ENCODE data around the gene SUSD4.
A peak's percentile ranks its signal among the peaks of the same experiment; 100 is the strongest.

The SUSD4 gene

GRCh38 chr1:223240122-223240521 is 123.9 kb downstream of the SUSD4 start:
- H3K9me3 ChIP-seq (ENCODE audit: severe bottlenecking), result no peaks in the 10 kb centered on the region
- no peaks in the 10 kb centered on the region for H3K4me1 ChIP-seq (ENCODE audit: insufficient read depth, poor library complexity, severe bottlenecking)
- H3K4me3 ChIP-seq (ENCODE audit: severe bottlenecking), result no peak overlapping the region
- DNase-seq (ENCODE audit: low spot score), result no peak
- no peaks in the 10 kb centered on the region for H3K36me3 ChIP-seq (ENCODE audit: low read depth)
- H3K27me3 ChIP-seq (ENCODE audit: insufficient read depth, poor library complexity, severe bottlenecking), result no peaks in the 10 kb centered on the region
- TF ChIP-seq CTCF (IDR thresholded peaks at IDR 0.05; ENCODE audit: poor library complexity, severe bottlenecking), result no peak
- H3K27ac ChIP-seq (ENCODE audit: poor library complexity, severe bottlenecking), result no peak overlapping the region
- ATAC-seq (ENCODE audit: low read depth), result no peak

GRCh38 chr1:223235091-223235490 is 128.9 kb downstream of the SUSD4 start:
- TF ChIP-seq CTCF (IDR thresholded peaks at IDR 0.05; ENCODE audit: poor library complexity, severe bottlenecking), result no peak
- Histone ChIP-seq H3K36me3 (ENCODE audit: low read depth) (no peaks in the 10 kb centered on the region), H3K27me3 (ENCODE audit: insufficient read depth, poor library complexity, severe bottlenecking) (no peaks in the 10 kb centered on the region), H3K9me3 (ENCODE audit: severe bottlenecking) (no peaks in the 10 kb centered on the region), H3K27ac (ENCODE audit: poor library complexity, severe bottlenecking) (no peak overlapping the region), H3K4me3 (ENCODE audit: severe bottlenecking) (no peak overlapping the region), H3K4me1 (ENCODE audit: insufficient read depth, poor library complexity, severe bottlenecking) (peaks cover 18% of the 10 kb centered on the region)
- ATAC-seq (ENCODE audit: low read depth), result no peak
- no peak for DNase-seq (ENCODE audit: low spot score)

- no peak overlapping the region for H3K27ac ChIP-seq (ENCODE audit: poor library complexity, severe bottlenecking)
- ATAC-seq (ENCODE audit: low read depth) (no peak), DNase-seq (ENCODE audit: low spot score) (no peak)
- H3K27me3 ChIP-seq (ENCODE audit: insufficient read depth, poor library complexity, severe bottlenecking), result no peaks in the 10 kb centered on the region
- no peak for TF ChIP-seq CTCF (IDR thresholded peaks at IDR 0.05; ENCODE audit: poor library complexity, severe bottlenecking)
- H3K4me1 ChIP-seq (ENCODE audit: insufficient read depth, poor library complexity, severe bottlenecking), result peaks cover 18% of the 10 kb centered on the region
- no peak overlapping the region for H3K4me3 ChIP-seq (ENCODE audit: severe bottlenecking)
- H3K9me3 ChIP-seq (ENCODE audit: severe bottlenecking), result no peaks in the 10 kb centered on the region
- no peaks in the 10 kb centered on the region for H3K36me3 ChIP-seq (ENCODE audit: low read depth)
These were observed 129.4 kb downstream of the SUSD4 start for GRCh38 chr1:223234534-223234933.

- H3K4me3 ChIP-seq (ENCODE audit: severe bottlenecking), result no peak overlapping the region
- TF ChIP-seq CTCF (IDR thresholded peaks at IDR 0.05; ENCODE audit: poor library complexity, severe bottlenecking), result no peak
- peaks cover 18% of the 10 kb centered on the region for H3K4me1 ChIP-seq (ENCODE audit: insufficient read depth, poor library complexity, severe bottlenecking)
- H3K27ac ChIP-seq (ENCODE audit: poor library complexity, severe bottlenecking), result peak overlapping the region; percentile 63
- no peaks in the 10 kb centered on the region for H3K36me3 ChIP-seq (ENCODE audit: low read depth)
- no peak for DNase-seq (ENCODE audit: low spot score)
- H3K27me3 ChIP-seq (ENCODE audit: insufficient read depth, poor library complexity, severe bottlenecking), result no peaks in the 10 kb centered on the region
- no peaks in the 10 kb centered on the region for H3K9me3 ChIP-seq (ENCODE audit: severe bottlenecking)
- no peak for ATAC-seq (ENCODE audit: low read depth)
These were observed 129.8 kb downstream of the SUSD4 start for GRCh38 chr1:223234170-223234514.

GRCh38 chr1:223233410-223234169 is 130.4 kb downstream of the SUSD4 start:
- ATAC-seq (ENCODE audit: low read depth), result peak; percentile 75
- DNase-seq (ENCODE audit: low spot score), result no peak
- H3K36me3 ChIP-seq (ENCODE audit: low read depth), result no peaks in the 10 kb centered on the region
- no peaks in the 10 kb centered on the region for H3K27me3 ChIP-seq (ENCODE audit: insufficient read depth, poor library complexity, severe bottlenecking)
- TF ChIP-seq CTCF (IDR thresholded peaks at IDR 0.05; ENCODE audit: poor library complexity, severe bottlenecking), result no peak
- peaks cover 18% of the 10 kb centered on the region for H3K4me1 ChIP-seq (ENCODE audit: insufficient read depth, poor library complexity, severe bottlenecking)
- no peak overlapping the region for H3K4me3 ChIP-seq (ENCODE audit: severe bottlenecking)
- peak overlapping the region; percentile 63 for H3K27ac ChIP-seq (ENCODE audit: poor library complexity, severe bottlenecking)
- no peaks in the 10 kb centered on the region for H3K9me3 ChIP-seq (ENCODE audit: severe bottlenecking)
